ENCODE measurements around the gene BTBD2.

BTBD2 gene

DNA sequence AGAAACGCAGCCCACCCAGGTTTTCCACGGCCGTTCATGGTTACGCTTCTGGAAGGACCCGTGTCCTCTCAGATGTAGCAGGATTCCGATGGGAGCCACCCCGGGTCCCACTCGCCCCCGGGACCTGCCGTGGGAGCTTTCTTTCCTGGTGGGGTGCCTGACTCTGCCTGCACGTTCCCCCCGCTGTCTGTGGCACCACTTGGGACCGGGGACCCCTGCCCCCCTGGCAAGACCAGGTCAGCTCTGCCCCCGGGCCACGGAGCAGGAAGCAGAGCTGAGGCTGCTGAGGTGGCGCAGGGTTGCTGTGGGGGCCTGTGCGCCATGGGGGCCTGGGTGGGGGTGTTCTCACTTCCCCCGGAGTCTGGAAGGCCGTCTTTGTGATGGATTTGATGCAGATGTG is 62.5 kb downstream of the BTBD2 start:
- TF ChIP-seq ZFX (IDR thresholded peaks at IDR 0.05; ENCODE audit: borderline replicate concordance) (no peak), CTCF (IDR thresholded peaks at IDR 0.05) (no peak)
- H3K27ac ChIP-seq: no peak overlapping the region

DNA sequence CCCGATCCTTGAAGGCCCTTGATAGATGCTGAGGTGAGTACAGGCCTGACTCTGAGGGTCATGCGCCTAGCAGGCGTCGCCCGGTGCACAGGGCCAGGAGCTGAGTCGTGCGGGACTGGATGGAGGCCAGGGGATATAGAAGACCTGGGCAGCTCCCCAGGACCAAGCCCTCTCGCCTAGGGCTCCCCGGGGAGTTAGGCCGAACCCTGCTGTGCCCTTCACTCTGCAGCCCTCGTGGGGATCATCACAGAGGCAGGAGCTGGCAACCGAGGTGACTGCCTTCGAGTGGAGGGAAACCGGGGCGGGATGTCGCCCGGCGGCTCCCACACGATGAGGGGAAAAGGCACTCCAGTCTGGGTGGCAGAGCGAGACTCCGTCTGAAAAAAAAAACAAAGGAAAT is 62.9 kb downstream of the BTBD2 start:
- TF ChIP-seq ZFX (IDR thresholded peaks at IDR 0.05; ENCODE audit: borderline replicate concordance) (no peak), CTCF (IDR thresholded peaks at IDR 0.05) (no peak)
- no peak overlapping the region for H3K27ac ChIP-seq

DNA sequence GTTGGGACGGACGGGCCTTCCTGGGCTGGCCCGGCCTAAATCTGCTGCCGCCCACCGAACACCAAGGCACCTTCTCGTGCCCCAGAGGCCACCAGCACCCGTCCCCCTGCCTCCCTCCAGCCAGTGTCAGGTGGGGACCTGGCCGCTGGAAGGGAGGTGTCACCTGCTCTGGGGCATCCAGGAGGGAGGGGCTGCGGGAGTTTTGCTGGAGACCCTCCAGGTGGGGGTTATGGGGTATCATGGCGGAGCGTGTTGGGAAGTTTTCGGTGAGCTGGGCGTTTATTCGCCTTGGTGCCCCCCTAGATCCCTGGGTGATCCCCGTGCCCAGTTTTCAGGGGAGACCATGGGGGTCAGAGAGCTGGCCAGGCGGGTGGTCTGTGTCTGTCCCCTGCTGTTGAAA is 64.9 kb downstream of the BTBD2 start:
- TF ChIP-seq ZFX (IDR thresholded peaks at IDR 0.05; ENCODE audit: borderline replicate concordance): no peak
- TF ChIP-seq CTCF (IDR thresholded peaks at IDR 0.05): no peak
- no peak overlapping the region for H3K27ac ChIP-seq

GRCh38 chr19:1949304-1950101 is 66.0 kb downstream of the BTBD2 start:
- no peak overlapping the region for H3K27ac ChIP-seq
- TF ChIP-seq CTCF (IDR thresholded peaks at IDR 0.05) (no peak), ZFX (IDR thresholded peaks at IDR 0.05; ENCODE audit: borderline replicate concordance) (no peak)

DNA sequence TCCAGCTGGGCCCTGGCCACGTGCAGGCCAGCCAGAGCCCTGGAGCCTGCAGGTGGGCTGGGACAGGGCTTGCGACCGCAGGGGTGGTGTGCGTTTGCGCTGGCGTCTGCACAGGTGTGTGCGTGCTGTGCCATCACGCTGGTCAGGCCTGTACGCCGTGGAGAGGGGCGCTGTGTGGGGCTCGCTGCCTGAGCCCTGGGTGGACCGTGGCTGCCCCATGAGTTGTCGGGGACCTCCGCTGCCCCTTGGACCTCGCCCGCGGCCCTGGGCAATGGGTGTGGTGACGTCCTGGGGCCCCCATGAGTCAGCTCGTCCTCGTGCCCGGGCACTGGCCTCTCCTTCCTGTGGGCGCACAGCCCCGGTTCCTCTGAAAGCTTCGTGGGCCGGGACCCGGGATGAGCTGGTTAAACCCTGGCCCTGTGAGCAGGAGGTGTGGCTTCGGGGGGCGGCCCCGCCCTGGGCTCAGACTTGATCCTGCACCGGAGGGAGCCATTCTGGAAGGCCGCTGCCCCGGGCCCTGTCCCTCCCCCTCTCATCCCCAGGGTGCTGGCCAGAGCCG is 67.8 kb downstream of the BTBD2 start:
- no peak overlapping the region for H3K27ac ChIP-seq
- TF ChIP-seq ZFX (IDR thresholded peaks at IDR 0.05; ENCODE audit: borderline replicate concordance): no peak
- no peak for TF ChIP-seq CTCF (IDR thresholded peaks at IDR 0.05)

DNA sequence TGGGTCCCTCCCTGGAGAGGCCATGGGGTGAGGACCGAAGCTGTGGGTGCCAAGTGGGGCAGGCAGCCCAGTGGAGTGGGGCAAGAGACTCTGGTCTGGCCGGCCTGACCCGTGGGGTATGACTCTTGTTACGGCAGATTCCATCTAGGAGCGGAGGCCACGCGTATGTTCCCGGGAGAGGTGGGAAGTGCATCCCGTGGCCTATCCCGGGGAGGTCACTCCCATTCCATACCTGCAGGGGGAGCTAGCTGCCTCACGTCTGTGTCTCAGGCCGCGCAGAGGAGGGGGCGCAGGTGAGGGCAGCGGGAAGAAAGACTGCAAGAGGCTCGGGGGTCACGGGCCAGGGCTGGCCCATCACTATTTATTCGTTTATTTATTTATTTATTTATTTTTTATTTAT is 69.6 kb downstream of the BTBD2 start:
- H3K27ac ChIP-seq: no peak overlapping the region
- no peak for TF ChIP-seq ZFX (IDR thresholded peaks at IDR 0.05; ENCODE audit: borderline replicate concordance)
- TF ChIP-seq CTCF (IDR thresholded peaks at IDR 0.05): peak; percentile 78

DNA sequence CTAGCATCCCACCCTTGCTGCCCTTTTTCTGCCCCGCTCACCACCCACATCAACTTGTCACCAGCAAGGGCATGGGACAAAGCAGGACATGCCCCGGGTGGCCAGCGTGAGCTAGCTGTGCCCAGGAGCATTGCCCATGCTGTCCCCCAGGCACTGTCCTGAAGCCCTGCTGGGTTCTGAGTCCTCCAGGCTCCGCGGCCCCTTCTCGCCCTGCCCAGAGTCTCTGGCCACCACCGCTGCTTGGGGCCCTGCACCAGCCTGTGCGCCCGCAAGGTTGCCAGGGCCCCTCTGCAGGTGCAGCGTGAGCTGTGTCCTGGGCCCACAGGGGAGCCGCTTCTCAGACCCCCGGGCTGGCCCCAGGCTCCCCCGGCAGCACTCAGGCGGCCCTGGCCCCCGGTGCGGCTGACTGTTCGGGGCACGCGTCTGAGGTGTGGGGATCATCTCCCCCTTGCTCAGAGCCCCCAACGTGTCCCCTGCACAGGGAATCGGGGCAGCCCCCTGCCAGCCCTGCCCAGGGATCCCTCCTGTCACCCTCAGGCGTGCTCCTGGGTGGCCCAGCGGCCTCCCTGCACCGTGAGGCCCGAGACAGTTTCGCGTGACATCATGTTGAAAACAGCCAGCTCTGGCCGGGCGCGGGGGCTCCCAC is 70.5 kb downstream of the BTBD2 start:
- TF ChIP-seq CTCF (IDR thresholded peaks at IDR 0.05) (no peak), ZFX (IDR thresholded peaks at IDR 0.05; ENCODE audit: borderline replicate concordance) (no peak)
- no peak overlapping the region for H3K27ac ChIP-seq

All from 22Rv1 (cell line).